Brain microvascular endothelial cell (primary cell): Measurements from ENCODE around the gene HSPA12B.

ENCODE experiments used
- DNase-seq: peaks from one replicate; pipeline ENCODE4 v3.0.0-alpha.2; 2020
- H3K27ac ChIP-seq: fragments of 250-450 bp; sonication (Bioruptor Pico); 2 replicates; pipeline ENCODE4 v1.5.1; 2020; ENCODE audit warnings: mild to moderate bottlenecking, moderate library complexity
- H3K27me3 ChIP-seq: fragments of 250-450 bp; sonication (Bioruptor Pico); replicated peaks from 2 replicates; pipeline ENCODE4 v1.5.1; 2020; ENCODE audit warnings: mild to moderate bottlenecking
- H3K36me3 ChIP-seq: fragments of 250-450 bp; sonication (Bioruptor Pico); replicated peaks from 2 replicates; pipeline ENCODE4 v1.5.1; 2020; ENCODE audit warnings: mild to moderate bottlenecking
- H3K4me3 ChIP-seq: 2 replicates; pipeline ENCODE4 v1.5.1; 2011; ENCODE audit warnings: low read depth, mild to moderate bottlenecking, control low read depth, low read length, moderate library complexity
- in situ Hi-C: cut with HindIII; loops from 2 replicates; pipeline ENCODE4 v1.10.0; 2017; ENCODE audit warnings: low sequenced_read_pairs, low pct_ligation_motif_present
- TF ChIP-seq, protein P1 (sequence below): IDR thresholded peaks from 2 replicates; pipeline ENCODE4 v1.5.1; 2011; ENCODE audit warnings: low read depth, mild to moderate bottlenecking, moderate library complexity, low read length, control low read depth, inconsistent platforms; ENCODE audit errors: missing control alignments

HSPA12B gene

DNA sequence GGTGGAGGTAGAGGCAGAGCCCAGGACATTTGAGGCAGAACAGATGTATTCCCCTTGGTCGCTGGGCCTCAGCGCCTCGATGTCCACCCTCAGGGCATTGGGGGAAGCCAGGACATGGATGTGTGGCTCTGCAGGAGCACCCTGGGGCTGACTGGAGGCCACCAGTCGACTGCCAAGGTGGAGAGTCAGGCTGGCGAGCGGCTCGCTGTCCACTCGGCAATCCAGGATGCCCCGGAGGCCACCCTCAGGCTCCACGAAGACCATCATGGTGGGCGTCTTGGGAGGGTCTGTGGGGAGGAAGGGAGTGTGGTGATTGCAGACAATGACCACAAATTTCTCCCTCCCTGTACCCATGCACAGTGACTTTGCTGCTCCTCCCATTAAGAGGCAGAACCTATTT is 42.5 kb upstream of the HSPA12B start:
- no peaks in the 10 kb centered on the region for H3K27me3 ChIP-seq

DNA sequence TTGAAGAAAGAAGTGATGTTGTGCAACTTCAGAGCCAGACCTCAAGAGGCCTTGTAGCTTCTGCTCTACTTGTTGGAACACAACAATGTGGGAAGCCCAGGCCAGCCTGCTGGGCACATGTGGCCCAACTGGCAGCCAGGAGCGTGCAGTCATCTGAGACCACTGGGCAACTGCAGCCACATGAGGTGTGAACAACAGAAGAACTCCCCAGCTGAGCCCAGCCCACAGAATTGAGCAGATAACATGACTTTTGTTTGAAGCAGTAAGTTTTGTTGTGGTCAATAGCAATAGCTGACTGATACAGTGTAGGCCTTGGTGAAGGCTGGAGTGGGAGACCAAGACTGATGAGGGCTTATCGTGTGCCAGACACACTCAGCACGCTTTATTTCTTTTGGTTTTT is 42.1 kb upstream of the HSPA12B start:
- no peak overlapping the region for H3K4me3 ChIP-seq
- TF ChIP-seq, protein P1, sequence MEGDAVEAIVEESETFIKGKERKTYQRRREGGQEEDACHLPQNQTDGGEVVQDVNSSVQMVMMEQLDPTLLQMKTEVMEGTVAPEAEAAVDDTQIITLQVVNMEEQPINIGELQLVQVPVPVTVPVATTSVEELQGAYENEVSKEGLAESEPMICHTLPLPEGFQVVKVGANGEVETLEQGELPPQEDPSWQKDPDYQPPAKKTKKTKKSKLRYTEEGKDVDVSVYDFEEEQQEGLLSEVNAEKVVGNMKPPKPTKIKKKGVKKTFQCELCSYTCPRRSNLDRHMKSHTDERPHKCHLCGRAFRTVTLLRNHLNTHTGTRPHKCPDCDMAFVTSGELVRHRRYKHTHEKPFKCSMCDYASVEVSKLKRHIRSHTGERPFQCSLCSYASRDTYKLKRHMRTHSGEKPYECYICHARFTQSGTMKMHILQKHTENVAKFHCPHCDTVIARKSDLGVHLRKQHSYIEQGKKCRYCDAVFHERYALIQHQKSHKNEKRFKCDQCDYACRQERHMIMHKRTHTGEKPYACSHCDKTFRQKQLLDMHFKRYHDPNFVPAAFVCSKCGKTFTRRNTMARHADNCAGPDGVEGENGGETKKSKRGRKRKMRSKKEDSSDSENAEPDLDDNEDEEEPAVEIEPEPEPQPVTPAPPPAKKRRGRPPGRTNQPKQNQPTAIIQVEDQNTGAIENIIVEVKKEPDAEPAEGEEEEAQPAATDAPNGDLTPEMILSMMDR, result no peak
- in situ Hi-C loops, result no loop called here

More for the DNA sequence above, 42.5 kb upstream of the HSPA12B start:
- TF ChIP-seq, protein P1, result no peak
- Histone ChIP-seq H3K27ac (no peak overlapping the region), H3K36me3 (no peaks in the 10 kb centered on the region), H3K4me3 (no peak overlapping the region)
- DNase-seq, result no peak
- in situ Hi-C loops, result no loop called here

DNA sequence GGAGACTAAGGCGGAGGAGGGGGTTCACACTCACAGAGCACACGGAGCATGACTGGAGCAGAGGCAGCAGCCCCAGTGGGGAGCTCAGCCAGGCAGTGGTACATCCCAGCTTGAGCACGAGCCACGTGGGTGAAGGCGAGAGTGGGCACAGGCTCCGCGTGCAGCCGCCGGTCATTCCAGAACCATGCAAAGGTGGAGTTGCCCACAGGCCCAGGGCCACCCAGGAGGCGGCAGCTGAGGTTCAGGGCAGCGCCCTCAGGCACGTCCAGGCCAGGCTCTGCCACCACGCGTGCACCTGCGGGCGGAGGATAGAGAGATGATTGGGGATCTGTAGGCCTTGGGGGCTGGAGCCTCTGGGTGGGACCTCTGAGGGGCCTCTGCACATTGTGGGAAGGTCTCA is 41.2 kb upstream of the HSPA12B start:
- Histone ChIP-seq H3K36me3 (no peaks in the 10 kb centered on the region), H3K27ac (no peak overlapping the region), H3K4me3 (no peak overlapping the region), H3K27me3 (no peaks in the 10 kb centered on the region)
- TF ChIP-seq, protein P1, result no peak
- DNase-seq, result no peak
- in situ Hi-C loops, result no loop called here

More for the DNA sequence above, 42.1 kb upstream of the HSPA12B start:
- Histone ChIP-seq H3K27ac (no peak overlapping the region), H3K27me3 (no peaks in the 10 kb centered on the region), H3K36me3 (no peaks in the 10 kb centered on the region)
- DNase-seq, result no peak

DNA sequence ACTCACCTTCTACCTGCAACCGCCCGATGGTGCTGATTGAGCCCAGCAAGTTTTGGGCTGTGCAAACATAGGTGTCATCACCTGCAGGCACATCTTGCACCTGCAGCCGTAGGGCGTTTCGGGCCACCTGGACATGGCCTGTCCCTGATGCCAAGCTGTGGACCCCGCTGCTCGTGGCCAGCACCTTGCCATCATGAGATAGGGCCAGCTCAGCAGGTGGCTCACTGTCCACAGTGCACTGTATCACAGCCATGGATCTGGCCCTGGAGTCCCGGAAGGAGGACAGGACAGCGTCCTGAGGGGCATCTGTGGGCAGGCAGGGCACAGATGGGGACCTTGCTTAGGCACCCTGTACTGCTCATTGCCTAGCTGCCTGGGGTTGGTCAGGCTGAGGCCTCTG is 40.6 kb upstream of the HSPA12B start:
- no peak for DNase-seq
- no peak overlapping the region for H3K27ac ChIP-seq
- no peaks in the 10 kb centered on the region for H3K36me3 ChIP-seq
- no peak overlapping the region for H3K4me3 ChIP-seq
- no peaks in the 10 kb centered on the region for H3K27me3 ChIP-seq
- in situ Hi-C loops, result no loop called here
- TF ChIP-seq, protein P1, result no peak

DNA sequence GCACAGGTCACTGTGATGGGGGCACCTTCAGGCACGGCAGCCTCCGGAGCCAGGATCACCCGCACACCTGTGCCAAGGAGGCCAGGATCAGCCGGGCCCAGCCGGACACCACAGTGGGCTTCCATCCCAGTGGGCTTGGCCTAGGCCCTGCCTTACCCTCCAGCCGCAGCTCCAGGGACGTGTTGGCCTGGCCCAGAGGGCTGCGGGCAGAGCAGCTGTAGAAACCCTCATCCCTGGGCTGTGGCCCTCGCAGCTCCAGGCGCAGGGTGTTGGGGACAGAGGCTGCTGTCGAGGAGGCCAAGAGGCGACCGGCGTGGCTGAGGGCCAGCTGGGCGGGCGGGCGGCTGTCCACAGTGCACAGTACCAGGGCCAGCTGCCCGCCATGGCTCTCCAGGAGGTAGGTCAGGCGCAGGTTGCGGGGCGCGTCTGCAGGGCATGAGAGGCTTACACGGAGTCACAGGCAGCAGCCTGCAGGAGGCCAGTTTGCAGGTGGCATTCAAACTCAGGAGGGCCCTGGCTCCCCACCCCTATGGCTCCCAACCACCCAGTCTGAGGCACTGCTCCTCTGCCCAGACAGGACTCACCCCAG is 39.7 kb upstream of the HSPA12B start:
- in situ Hi-C loops, result no loop called here
- TF ChIP-seq, protein P1, result no peak
- Histone ChIP-seq H3K4me3 (no peak overlapping the region), H3K36me3 (no peaks in the 10 kb centered on the region), H3K27me3 (no peaks in the 10 kb centered on the region), H3K27ac (no peak overlapping the region)
- no peak for DNase-seq

DNA sequence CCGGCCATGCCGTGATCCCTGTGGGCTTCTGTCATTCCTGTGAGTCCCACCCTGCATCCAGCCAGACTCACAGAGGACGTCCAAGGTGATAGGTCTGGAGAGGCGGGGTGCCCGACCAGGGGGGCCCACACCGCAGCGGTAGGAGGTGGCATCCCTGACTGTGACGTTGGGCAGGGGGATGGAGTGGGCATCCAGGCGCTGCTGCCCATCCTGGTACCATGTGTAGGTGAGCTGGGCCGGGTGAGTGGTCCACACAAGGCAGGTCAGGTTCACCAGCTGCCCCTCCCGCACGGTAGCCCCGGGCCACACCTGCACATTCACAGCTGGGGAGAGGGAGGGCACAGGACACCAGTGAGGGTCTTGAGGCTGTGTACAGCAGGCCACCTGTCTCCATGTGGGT is 39.1 kb upstream of the HSPA12B start:
- DNase-seq, result no peak
- Histone ChIP-seq H3K4me3 (no peak overlapping the region), H3K27ac (no peak overlapping the region), H3K27me3 (no peaks in the 10 kb centered on the region), H3K36me3 (no peaks in the 10 kb centered on the region)
- in situ Hi-C loops, result no loop called here
- TF ChIP-seq, protein P1, result no peak
